HepG2 (cell line): ENCODE data around the gene UNC93A. TPM values are rescaled to one million over a fixed set of nuclear protein-coding genes. Genes with fewer than 3 reads are reported as not detected.

Experiments used
- AKAP8 ChIP-seq: sonication (generic); formaldehyde crosslinking; IDR thresholded peaks from 2 replicates; pipeline ENCODE4 v1.5.1; 2020; ENCODE audit warnings: mild to moderate bottlenecking, missing genetic modification reagents
- BCLAF1 ChIP-seq: fragments of 450-650 bp; IDR thresholded peaks from 2 replicates; pipeline ENCODE4 v1.6.1; 2017; ENCODE audit warnings: mild to moderate bottlenecking
- CHD4 ChIP-seq: fragments of 200-600 bp; sonication (generic); IDR thresholded peaks from 2 replicates; pipeline ENCODE4 v1.7.0; 2017; ENCODE audit warnings: mild to moderate bottlenecking, low read length, borderline replicate concordance
- KLF11 ChIP-seq: IDR thresholded peaks from 2 replicates; pipeline ENCODE4 v1.6.1; 2016; ENCODE audit warnings: missing compliant biosample characterization
- NFYC ChIP-seq: IDR thresholded peaks from 2 replicates; pipeline ENCODE4 v1.6.1; 2016; ENCODE audit warnings: missing genetic modification reagents, missing compliant biosample characterization
- NRL ChIP-seq: sonication (generic); formaldehyde crosslinking; IDR thresholded peaks from 2 replicates; pipeline ENCODE4 v1.5.0; 2020; ENCODE audit warnings: missing genetic modification reagents, mild to moderate bottlenecking, moderate library complexity, borderline replicate concordance
- ZBTB40 ChIP-seq, 2 experiments: fragments of 450-650 bp in 1 of 2; sonication (generic) in 1 of 2; formaldehyde crosslinking in 1 of 2; IDR thresholded peaks; 2 replicates each; pipeline versions ENCODE4 v1.6.1 to v1.8.0; 2016 to 2022; ENCODE audit warnings: antibody characterized with exemption in 1 of 2, mild to moderate bottlenecking in 1 of 2, missing genetic modification reagents in 1 of 2
- ZFP41 ChIP-seq: sonication (generic); formaldehyde crosslinking; IDR thresholded peaks from 2 replicates; pipeline ENCODE4 v1.4.0; 2020; ENCODE audit warnings: mild to moderate bottlenecking, missing genetic modification reagents, borderline replicate concordance
- ZNF296 ChIP-seq: sonication (generic); formaldehyde crosslinking; conservative IDR thresholded peaks from 2 replicates; pipeline ENCODE4 v1.5.0; 2020; ENCODE audit warnings: mild to moderate bottlenecking, missing genetic modification reagents
- polyA plus RNA-seq, 8 experiments: library from polyadenylated mRNA; depleted of rRNA in 3 of 8; stranded (reverse) in 7 of 8; unstranded in 1 of 8; fragments of >200 nt; fragmentation: Illumina TruSeq in 4 of 8; extraction: Trizol in 4 of 8; gene quantifications; 2 replicates each; pipeline versions ENCODE4 v1.2.1 to v1.2.3, GENCODE V29; 2011 to 2016; ENCODE audit warnings: low read depth in 4 of 8, missing spikeins in 1 of 8, mixed read lengths in 1 of 8; ENCODE audit not compliant: insufficient read depth in 1 of 8
- total RNA-seq, 5 experiments: library from RNA; depleted of rRNA; stranded (reverse); fragments of >200 nt; fragmentation: Illumina TruSeq; extraction: Trizol; gene quantifications; 2 replicates each; pipeline ENCODE4 v1.2.3, GENCODE V29; 2016; ENCODE audit warnings: low read depth in 1 of 5
- TF ChIP-seq, protein P1 (sequence below): sonication (generic); formaldehyde crosslinking; IDR thresholded peaks from 2 replicates; pipeline ENCODE4 v1.4.0; 2020; ENCODE audit warnings: mild to moderate bottlenecking, missing genetic modification reagents
- TF ChIP-seq, protein P2 (sequence below): sonication (generic); formaldehyde crosslinking; IDR thresholded peaks from 2 replicates; pipeline ENCODE4 v1.8.0; 2022; ENCODE audit warnings: mild to moderate bottlenecking, missing genetic modification reagents
- TF ChIP-seq, protein P3 (sequence below): sonication (generic); formaldehyde crosslinking; IDR thresholded peaks from 2 replicates; pipeline ENCODE4 v1.5.1; 2020; ENCODE audit warnings: missing genetic modification reagents, mild to moderate bottlenecking, borderline replicate concordance

UNC93A gene
- total and polyA plus RNA-seq, 2 of the 13 experiments (the other 11 are each of a cell fraction or from before 2014, with no cell fraction given) = 11.0 to 42.7 TPM

GRCh38 chr6:167296902-167297301, 5.8 kb downstream of the UNC93A start (continued):
- TF ChIP-seq BCLAF1 (no peak), CHD4 (no peak), ZBTB40 (IDR thresholded peaks at IDR 0.05) (no peak), ZBTB40 (CRISPR knock-in tag; IDR thresholded peaks at IDR 0.05) (no peak), ZFP41 (CRISPR knock-in tag) (no peak), ZNF296 (no peak), NRL (CRISPR knock-in tag) (no peak), KLF11 (CRISPR knock-in tag) (no peak), NFYC (CRISPR knock-in tag) (no peak), AKAP8 (CRISPR knock-in tag) (no peak)
- TF ChIP-seq, protein P1, sequence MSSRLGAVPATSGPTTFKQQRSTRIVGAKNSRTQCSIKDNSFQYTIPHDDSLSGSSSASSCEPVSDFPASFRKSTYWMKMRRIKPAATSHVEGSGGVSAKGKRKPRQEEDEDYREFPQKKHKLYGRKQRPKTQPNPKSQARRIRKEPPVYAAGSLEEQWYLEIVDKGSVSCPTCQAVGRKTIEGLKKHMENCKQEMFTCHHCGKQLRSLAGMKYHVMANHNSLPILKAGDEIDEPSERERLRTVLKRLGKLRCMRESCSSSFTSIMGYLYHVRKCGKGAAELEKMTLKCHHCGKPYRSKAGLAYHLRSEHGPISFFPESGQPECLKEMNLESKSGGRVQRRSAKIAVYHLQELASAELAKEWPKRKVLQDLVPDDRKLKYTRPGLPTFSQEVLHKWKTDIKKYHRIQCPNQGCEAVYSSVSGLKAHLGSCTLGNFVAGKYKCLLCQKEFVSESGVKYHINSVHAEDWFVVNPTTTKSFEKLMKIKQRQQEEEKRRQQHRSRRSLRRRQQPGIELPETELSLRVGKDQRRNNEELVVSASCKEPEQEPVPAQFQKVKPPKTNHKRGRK (CRISPR knock-in tag) = no peak
- TF ChIP-seq, protein P2, sequence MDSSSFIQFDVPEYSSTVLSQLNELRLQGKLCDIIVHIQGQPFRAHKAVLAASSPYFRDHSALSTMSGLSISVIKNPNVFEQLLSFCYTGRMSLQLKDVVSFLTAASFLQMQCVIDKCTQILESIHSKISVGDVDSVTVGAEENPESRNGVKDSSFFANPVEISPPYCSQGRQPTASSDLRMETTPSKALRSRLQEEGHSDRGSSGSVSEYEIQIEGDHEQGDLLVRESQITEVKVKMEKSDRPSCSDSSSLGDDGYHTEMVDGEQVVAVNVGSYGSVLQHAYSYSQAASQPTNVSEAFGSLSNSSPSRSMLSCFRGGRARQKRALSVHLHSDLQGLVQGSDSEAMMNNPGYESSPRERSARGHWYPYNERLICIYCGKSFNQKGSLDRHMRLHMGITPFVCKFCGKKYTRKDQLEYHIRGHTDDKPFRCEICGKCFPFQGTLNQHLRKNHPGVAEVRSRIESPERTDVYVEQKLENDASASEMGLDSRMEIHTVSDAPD (CRISPR knock-in tag) = no peak
- TF ChIP-seq, protein P3, sequence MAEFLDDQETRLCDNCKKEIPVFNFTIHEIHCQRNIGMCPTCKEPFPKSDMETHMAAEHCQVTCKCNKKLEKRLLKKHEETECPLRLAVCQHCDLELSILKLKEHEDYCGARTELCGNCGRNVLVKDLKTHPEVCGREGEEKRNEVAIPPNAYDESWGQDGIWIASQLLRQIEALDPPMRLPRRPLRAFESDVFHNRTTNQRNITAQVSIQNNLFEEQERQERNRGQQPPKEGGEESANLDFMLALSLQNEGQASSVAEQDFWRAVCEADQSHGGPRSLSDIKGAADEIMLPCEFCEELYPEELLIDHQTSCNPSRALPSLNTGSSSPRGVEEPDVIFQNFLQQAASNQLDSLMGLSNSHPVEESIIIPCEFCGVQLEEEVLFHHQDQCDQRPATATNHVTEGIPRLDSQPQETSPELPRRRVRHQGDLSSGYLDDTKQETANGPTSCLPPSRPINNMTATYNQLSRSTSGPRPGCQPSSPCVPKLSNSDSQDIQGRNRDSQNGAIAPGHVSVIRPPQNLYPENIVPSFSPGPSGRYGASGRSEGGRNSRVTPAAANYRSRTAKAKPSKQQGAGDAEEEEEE (CRISPR knock-in tag) = no peak
